ENCODE results near the gene C12orf42.

GRCh38 chr12:103498990-103499389, 3.2 kb upstream of the C12orf42 start:
- TF ChIP-seq CTCF (IDR thresholded peaks at IDR 0.05) (no peak), POLR2A (IDR thresholded peaks at IDR 0.05) (no peak), EP300 (IDR thresholded peaks at IDR 0.05) (no peak)

Measured in tibial nerve (tissue), 4 donors.